Measurements from ENCODE around the gene ANKRD65.

ANKRD65 gene

DNA sequence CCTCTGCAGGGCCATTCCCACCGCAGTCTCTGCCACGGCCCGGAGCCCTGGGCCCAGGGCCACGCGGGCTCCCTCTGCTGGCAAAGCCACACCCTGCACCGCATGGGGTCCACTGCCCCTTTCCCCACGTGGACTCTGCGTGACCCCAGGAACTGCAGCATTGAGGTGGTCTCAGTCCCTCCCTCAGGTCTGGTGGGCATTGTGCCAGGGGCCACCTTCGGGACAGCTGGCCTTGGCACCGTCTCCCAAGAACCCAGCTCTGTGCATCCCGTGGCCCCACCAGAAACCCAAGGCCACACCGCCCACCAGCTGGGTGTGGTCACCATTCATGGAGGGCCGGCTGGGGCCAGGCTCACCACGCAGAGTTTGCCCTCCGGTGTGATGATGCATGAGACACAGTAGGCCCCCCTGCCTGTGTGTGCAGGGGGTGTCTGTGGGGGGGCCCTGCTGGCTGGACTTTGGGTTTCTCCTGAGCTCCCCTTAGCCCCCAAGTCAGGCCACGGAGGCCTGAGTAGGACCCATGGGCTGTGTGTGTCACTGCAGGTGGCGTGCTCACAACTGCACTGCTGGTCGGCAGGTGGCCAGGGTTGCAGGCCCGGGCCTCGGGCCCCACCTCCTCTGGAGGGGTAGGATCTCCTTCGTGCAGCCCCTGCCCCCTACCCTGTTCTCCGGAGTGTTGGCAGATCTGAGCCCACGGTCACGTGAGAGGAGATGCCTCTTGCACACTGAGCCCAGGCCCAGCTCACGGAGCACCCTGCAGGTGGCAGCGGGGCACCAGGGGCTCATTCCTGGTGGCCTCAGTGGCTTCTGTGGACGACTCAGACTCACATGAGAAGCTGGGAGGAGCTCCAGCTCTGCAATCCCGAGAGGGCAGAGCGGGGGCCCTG is 20.2 kb upstream of the ANKRD65 start:
- peak; percentile 79 for DNase-seq (ENCODE audit: low spot score)

- no peak for DNase-seq (ENCODE audit: low spot score)
Measured at GRCh38 chr1:1440262-1441001, 19.4 kb upstream of the ANKRD65 start.

DNA sequence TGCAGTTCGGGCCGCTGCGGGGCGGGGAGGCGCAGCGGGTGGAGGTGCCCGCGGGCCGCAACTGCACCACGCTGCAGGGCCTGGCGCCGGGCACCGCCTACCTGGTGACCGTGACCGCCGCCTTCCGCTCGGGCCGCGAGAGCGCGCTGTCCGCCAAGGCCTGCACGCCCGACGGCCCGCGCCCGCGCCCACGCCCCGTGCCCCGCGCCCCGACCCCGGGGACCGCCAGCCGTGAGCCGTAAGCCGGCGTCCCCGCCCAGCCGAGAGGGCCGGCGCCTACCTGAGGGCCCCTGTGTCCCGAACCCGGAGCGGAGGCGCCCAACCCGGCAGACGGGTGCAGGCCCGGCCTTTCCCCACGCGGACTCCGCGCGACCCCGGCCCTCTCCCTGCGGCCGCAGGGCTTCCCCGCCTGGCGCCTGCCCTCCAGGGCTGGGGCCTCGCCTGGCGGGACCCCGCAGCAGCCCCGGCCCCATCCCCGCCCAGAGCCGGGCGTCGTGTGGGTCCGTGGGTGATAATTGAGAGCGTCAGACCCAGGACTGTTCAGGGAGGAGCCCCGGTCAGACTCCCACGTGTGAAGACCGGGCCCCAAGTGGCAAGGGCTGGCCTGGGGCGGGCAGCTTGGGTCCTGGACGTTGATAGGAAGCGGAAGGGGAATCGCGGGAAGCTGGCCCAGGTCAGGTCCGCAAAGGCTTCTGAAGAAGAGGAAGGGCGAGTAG is 18.6 kb upstream of the ANKRD65 start:
- no peak for DNase-seq (ENCODE audit: low spot score)

- DNase-seq (ENCODE audit: low spot score), result no peak
Measured at GRCh38 chr1:1438531-1439381, 17.7 kb upstream of the ANKRD65 start.

GRCh38 chr1:1437904-1438376 is 16.9 kb upstream of the ANKRD65 start:
- no peak for DNase-seq (ENCODE audit: low spot score)

- DNase-seq (ENCODE audit: low spot score), result no peak
Measured at GRCh38 chr1:1437033-1437903, 16.2 kb upstream of the ANKRD65 start.

DNA sequence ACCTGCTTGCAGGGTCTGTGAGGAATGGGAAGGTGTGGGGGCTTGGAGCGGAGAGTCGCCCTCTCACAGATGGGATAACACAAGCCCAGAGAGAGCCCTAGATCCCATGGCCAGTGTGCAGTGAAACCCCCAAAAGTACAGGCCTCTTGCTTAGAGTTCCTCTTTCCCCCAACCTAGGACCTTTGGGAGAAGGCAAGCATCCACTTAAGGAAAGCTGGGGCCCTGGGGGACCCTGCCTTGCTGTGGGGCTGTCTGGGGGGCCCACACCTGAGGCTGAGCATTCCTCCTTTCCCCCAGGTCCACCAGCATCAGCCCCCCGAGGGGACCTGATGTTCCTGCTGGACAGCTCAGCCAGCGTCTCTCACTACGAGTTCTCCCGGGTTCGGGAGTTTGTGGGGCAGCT is 15.6 kb upstream of the ANKRD65 start:
- no peak for DNase-seq (ENCODE audit: low spot score)

- DNase-seq (ENCODE audit: low spot score), result no peak
Measured at GRCh38 chr1:1435911-1436629, 15.0 kb upstream of the ANKRD65 start.

DNA sequence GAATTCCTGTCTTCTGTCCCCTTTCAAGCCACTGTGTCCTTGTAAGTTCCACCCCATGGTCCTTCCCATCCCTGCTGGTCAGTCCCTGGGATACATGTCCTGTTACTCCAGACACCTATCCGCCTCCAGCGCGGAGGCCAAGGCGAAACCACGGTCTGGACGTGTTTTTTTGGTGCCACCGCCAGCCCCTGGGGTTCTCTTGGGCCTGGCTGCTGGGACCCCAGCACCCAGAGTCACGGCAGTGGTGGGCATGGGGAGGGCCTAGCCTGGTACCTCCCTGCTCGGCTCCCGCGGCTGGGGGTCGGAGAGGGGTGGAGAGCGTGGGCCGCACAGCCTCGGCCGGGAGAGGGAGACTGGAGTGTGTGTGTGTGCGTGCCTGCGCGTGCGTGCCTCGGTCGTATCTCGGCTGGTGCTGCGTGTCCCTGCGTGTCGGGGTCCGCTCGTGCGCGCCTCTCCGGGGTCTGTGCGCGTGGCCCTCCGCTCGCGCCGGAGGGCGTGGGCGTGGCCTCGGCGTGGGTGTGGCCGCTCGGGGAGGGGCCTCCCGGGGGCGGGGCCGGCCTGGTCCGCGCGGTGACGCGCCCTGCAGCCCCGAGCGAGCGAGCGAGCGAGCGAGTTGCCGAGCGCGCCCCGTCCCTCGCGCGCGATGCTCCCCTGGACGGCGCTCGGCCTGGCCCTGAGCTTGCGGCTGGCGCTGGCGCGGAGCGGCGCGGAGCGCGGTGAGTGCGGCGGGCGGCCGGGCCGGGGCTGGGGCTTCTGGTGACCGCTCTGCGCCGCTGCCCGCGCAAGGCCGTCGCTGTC is 14.2 kb upstream of the ANKRD65 start, which contains the start of gene VWA1:
VWA1 (plus strand) TSS at position 585 of the 798 bp plus-strand sequence; CDS start at position 644, 59 bp downstream.
- DNase-seq (ENCODE audit: low spot score), result no peak

DNA sequence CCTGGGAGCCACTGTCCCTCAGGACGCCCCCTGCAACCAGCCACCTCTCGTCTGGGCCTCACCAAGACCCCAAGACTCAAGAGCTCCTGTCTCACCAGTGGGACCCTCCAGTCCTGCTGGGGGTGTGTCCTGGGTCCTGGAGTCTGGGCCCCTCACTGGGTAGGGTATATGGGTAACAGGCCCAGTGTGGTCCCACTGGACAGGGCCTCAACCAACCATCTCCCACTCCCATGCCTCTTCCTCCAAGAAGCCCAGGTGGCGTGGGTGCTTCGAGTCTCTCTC is 13.7 kb upstream of the ANKRD65 start:
- DNase-seq (ENCODE audit: low spot score), result no peak

GRCh38 chr1:1434131-1434823 is 13.2 kb upstream of the ANKRD65 start:
- no peak for DNase-seq (ENCODE audit: low spot score)

- DNase-seq (ENCODE audit: low spot score), result no peak
Measured at GRCh38 chr1:1433804-1434130, 12.7 kb upstream of the ANKRD65 start.

DNA sequence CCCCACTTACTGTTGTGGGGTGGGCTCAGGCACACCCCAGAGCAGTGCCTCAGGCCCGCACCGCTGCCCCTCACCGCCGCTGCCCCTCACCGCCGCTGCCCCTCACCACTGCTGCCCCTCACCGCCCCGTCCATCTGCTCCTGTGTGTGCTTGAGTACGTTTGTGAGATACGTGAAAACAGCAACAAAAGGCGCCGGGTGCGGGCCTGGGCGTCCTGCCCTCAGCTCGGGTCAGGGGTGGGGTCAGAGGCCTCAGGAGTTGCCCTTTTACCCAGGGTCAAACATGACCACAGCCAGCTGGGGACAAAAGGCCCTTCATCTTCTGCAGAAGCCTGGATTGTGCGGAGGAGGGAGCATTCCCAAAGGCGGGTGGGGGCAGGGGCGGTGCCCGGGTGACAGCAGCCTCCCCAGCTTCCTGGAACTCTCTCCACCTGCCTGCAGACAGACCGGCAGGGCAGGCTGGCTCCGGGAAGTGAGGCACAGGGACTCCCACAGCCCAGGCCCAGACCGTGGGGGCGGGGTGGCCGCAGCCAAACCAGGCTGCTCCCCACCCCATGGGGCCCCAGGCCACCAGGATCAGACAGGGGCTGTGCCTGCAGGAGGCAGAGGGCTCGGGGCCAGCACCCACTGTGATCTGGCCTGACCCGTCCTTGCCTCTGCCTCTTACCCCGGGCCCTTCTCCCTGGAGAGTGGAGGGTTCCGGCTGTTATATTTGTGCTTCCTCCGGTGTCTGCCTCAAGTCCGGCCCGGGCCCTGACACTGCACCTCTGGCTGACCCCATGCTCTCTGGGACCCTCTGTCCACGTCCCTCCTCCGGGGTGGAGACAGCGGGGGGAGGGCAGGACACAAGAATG is 12.1 kb upstream of the ANKRD65 start:
- no peak for DNase-seq (ENCODE audit: low spot score)

DNA sequence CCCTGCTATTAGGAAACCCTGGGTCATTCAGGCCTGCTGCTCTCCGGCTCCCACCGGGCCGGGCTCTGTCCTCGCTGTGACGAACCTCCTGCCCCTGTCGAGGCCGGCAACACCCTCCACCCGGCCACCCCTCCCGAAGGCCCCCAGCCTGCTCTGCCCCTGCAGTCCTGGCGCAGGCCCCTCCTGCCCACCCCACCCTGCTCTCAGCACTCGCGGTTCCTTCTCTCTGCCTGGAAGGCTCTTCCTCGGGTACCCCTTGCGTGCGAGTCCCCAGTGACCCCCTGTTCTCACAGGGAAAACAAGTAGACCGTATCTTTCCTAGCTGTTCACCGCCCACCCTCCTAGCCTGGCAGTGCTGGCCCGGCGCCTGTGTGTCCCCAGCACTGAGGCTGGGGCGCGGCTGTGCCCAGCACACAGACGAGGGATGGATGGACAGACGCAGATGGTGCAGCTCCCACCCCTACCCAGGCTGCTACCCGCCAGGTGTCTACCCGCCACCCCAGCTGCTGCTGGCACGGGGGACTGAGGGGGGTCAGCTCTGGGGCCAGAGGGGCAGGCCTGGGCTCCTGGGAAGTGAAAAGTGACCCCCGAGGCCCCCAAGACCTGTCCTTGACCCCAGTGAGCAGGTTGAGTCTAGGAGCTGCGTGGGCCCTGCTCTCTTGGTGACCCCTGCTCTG is 11.3 kb upstream of the ANKRD65 start:
- DNase-seq (ENCODE audit: low spot score), result no peak

- DNase-seq (ENCODE audit: low spot score), result no peak
Measured at GRCh38 chr1:1431845-1432273, 10.8 kb upstream of the ANKRD65 start.

DNA sequence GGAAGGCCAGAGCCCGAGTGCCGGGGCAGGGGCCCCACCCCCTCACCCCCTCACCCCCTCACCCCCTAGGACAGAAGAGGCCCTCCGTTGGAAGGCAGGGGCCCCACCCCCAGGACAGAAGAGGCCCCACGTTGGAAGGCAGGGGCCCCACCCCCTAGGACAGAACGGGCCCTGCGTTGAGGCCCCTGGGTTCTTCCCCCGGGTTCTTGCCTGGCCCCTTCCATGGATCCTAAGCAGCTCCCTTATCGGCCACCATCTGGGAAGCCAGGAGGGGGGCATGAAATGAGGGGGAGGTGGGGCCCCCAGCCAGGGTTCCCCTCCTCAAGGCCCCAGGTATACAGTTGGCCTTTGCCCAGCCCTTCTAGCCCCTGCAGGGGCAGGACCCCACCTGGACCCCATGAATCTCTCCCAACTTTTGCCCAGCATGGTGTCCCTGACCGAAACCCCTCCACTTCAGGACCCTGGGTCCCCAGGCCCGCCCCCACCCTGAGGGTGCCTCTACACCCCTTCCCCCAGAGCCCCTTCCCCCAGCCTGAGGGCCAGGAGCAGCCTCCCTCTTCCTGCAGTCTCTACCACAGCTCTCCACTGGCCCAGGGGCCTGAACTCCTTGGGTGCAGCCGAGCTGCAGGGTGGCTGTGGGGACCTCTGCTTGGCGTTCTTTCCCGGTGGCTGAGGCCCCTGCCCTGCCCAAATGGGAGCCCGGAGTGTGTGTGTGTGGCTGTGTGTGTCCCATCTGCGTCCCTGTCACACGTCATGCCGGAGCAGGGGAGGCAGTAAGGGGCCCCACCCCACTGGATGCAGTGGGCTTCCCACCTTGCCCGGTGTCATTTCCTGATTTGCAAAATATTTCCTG is 10.1 kb upstream of the ANKRD65 start:
- no peak for DNase-seq (ENCODE audit: low spot score)

Data from NAMALWA (cell line).